ENCODE measurements around the gene SETD5. TPM values are rescaled to one million over a fixed set of nuclear protein-coding genes. Genes with fewer than 3 reads are reported as not detected.

SETD5 gene, protein sequence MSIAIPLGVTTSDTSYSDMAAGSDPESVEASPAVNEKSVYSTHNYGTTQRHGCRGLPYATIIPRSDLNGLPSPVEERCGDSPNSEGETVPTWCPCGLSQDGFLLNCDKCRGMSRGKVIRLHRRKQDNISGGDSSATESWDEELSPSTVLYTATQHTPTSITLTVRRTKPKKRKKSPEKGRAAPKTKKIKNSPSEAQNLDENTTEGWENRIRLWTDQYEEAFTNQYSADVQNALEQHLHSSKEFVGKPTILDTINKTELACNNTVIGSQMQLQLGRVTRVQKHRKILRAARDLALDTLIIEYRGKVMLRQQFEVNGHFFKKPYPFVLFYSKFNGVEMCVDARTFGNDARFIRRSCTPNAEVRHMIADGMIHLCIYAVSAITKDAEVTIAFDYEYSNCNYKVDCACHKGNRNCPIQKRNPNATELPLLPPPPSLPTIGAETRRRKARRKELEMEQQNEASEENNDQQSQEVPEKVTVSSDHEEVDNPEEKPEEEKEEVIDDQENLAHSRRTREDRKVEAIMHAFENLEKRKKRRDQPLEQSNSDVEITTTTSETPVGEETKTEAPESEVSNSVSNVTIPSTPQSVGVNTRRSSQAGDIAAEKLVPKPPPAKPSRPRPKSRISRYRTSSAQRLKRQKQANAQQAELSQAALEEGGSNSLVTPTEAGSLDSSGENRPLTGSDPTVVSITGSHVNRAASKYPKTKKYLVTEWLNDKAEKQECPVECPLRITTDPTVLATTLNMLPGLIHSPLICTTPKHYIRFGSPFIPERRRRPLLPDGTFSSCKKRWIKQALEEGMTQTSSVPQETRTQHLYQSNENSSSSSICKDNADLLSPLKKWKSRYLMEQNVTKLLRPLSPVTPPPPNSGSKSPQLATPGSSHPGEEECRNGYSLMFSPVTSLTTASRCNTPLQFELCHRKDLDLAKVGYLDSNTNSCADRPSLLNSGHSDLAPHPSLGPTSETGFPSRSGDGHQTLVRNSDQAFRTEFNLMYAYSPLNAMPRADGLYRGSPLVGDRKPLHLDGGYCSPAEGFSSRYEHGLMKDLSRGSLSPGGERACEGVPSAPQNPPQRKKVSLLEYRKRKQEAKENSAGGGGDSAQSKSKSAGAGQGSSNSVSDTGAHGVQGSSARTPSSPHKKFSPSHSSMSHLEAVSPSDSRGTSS (N-terminal part only)
- 88.4 and 113 TPM in 2 replicates for total RNA-seq

DNA sequence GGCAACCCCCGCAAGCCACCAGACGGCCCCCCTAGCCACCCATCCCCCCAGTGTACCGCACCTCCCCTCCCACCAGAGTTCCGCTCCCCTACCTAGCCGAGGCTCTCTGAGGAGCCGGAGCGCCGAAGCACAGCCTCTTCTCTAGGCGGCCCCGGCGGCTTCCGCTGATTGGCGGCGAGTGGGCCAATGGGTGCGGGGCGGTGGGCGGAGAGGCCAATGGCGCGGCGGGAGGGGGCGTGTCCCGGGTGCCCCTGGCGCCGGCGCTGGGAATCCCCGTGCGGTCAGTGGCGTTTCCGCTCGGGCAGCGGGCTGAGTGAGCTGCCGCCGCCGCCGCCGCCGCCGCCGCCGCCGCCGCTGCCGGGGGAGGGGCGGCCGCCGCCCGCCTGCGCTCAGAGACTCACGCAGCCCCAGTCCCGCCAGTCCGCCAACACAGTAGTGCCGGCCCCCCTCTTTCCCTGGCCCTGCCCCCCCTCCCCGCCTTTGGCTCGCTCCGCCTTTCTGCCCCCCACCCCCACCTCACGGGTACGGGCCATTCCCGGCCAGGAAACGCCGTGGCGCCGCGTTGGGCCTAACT, at the start of gene SETD5:
Gene SETD5 (plus strand): TSS at position 284 of the 574 bp plus-strand sequence. CDS start 31,324 bp downstream, outside the sequence.

DNA sequence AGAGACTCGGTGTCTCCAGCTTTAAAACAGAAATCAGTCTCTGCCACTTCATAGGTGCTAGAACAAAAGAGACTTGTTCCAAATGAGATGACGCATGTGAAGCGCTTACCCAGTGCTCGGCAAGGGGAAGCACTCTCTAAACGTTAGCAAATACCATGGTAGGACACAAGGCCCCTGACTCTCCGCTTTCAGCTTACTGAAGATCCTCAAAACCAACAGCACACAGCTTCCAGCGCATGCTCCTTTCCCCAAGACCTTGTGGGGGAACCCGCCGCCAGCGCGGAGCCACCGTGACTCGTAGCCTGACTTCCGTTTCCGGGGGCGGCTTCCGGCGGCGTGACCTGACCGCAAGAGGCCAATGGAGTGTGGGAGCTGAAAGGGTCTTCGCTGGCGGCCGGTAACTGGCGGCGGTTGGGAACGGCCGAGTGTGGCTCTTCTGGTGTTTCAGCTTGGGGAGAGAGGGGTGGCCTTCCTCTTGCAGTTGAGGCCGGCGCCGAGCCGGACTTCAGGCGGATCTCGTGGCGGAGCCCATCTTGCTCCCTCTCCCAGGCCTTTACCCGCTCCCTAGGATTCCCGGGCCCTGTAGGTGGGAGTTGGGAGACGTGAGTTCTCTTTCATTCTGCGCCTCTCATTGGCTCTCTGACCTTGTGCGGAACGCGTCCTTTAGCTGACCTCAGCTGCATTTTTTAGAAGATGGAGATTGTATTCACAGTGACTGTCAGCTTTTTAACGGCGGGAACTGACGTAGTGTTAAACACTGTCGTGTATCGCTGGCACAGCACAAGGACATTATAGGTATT, 34.5 kb upstream of the SETD5 start, which contains the start of gene THUMPD3:
Gene THUMPD3 (plus strand): TSS at position 324 of the 800 bp plus-strand sequence. CDS start 2,015 bp downstream, outside the sequence.

Other genes starting within 250 kb of the SETD5 start
- gene SRGAP3, start 148.0 kb upstream of the SETD5 start, total RNA-seq: 4.4 and 6.0 TPM in 2 replicates
- 39.1 and 46.6 TPM in 2 replicates for gene THUMPD3, start 34.6 kb upstream of the SETD5 start, total RNA-seq
- under 0.01 TPM in 1 of 2 replicates, not detected in the other for gene LHFPL4, start 156.2 kb downstream of the SETD5 start, total RNA-seq

Data from articular chondrocyte of knee joint (primary cell).